ENCODE data around the gene XRCC4. TPM values are rescaled to one million over a fixed set of nuclear protein-coding genes. Genes with fewer than 3 reads are reported as not detected.
"Not testable (repeated sequence)": the region's sequence is repeated elsewhere in the genome, so short reads cannot be mapped to it uniquely, and the experiment has no call there.

The XRCC4 gene
- total and polyA plus RNA-seq, 12 donors: 2.4 to 15.8 (median 6.3) TPM

GRCh38 chr5:83058726-83059125 lies 18.6 kb upstream of the XRCC4 start:
- peaks cover 0 to 10% of the 10 kb centered on the region in 2 donors for H3K4me1 ChIP-seq (replicated peaks in 1 of 2)
- TF ChIP-seq POLR2A (IDR thresholded peaks at IDR 0.05) (no peak), CTCF (IDR thresholded peaks at IDR 0.05) (no peak)
- intact Hi-C loops (cut with DNase I): no loop called here
- H3K9me3 ChIP-seq (replicated peaks in 1 of 3): no peaks in the 10 kb centered on the region
- H3K36me3 ChIP-seq (replicated peaks in 1 of 2): no peaks in the 10 kb centered on the region
- DNase-seq: no peak
- H3K27ac ChIP-seq: no peak overlapping the region
- H3K4me3 ChIP-seq: no peak overlapping the region
- no peaks in the 10 kb centered on the region for H3K27me3 ChIP-seq

GRCh38 chr5:83059341-83059740 lies 18.0 kb upstream of the XRCC4 start:
- H3K36me3 ChIP-seq (replicated peaks in 1 of 2): no peaks in the 10 kb centered on the region
- no peak for DNase-seq
- whole genome bisulfite sequencing, 4 donors: 69 to 85% (median 78%) methylated on average over 2 of the region's 2 CpGs
- H3K27me3 ChIP-seq: no peaks in the 10 kb centered on the region
- H3K4me1 ChIP-seq (replicated peaks in 1 of 2): peaks cover 0 to 10% of the 10 kb centered on the region in 2 donors
- no peak for TF ChIP-seq CTCF (IDR thresholded peaks at IDR 0.05)
- no peak for TF ChIP-seq POLR2A (IDR thresholded peaks at IDR 0.05)
- intact Hi-C loops (cut with DNase I): no loop called here
- no peak overlapping the region for H3K27ac ChIP-seq
- no peaks in the 10 kb centered on the region for H3K9me3 ChIP-seq (replicated peaks in 1 of 3)
- H3K4me3 ChIP-seq: no peak overlapping the region

- H3K9me3 ChIP-seq (replicated peaks in 1 of 3): no peaks in the 10 kb centered on the region
- no peaks in the 10 kb centered on the region for H3K36me3 ChIP-seq (replicated peaks in 1 of 2)
- intact Hi-C loops (cut with DNase I): no loop called here
- DNase-seq: no peak
- H3K27me3 ChIP-seq: no peaks in the 10 kb centered on the region
- 89 to 98% (median 91%) methylated on average over 3 of the region's 3 CpGs for WGBS, 4 donors
- no peak overlapping the region for H3K27ac ChIP-seq
- H3K4me3 ChIP-seq: no peak overlapping the region
- H3K4me1 ChIP-seq (replicated peaks in 1 of 2): peaks cover 9 to 49% of the 10 kb centered on the region in 2 donors
- TF ChIP-seq POLR2A (IDR thresholded peaks at IDR 0.05) (no peak), CTCF (IDR thresholded peaks at IDR 0.05) (no peak)
Measured at GRCh38 chr5:83066548-83067110, 10.7 kb upstream of the XRCC4 start.

GRCh38 chr5:83067377-83067776 lies 10.0 kb upstream of the XRCC4 start:
- H3K36me3 ChIP-seq (replicated peaks in 1 of 2); H3K9me3 ChIP-seq (replicated peaks in 1 of 3); H3K27ac ChIP-seq; DNase-seq; H3K4me3 ChIP-seq; intact Hi-C loops (cut with DNase I); H3K27me3 ChIP-seq: not testable (repeated sequence)
- WGBS, 4 donors: 96 to 99% (median 98%) methylated on average over 4 of the region's 4 CpGs
- peaks cover 17 to 57% of the 10 kb centered on the region in 2 donors for H3K4me1 ChIP-seq (replicated peaks in 1 of 2)

GRCh38 chr5:83069096-83069799 lies 8.1 kb upstream of the XRCC4 start:
- WGBS, 4 donors: 82 to 91% (median 85%) methylated on average over 2 of the region's 2 CpGs
- Histone ChIP-seq H3K36me3 (replicated peaks in 1 of 2) (no peaks in the 10 kb centered on the region), H3K4me3 (no peak overlapping the region), H3K4me1 (replicated peaks in 1 of 2) (peaks cover 22 to 73% of the 10 kb centered on the region in 2 donors), H3K27ac (no peak overlapping the region), H3K27me3 (no peaks in the 10 kb centered on the region), H3K9me3 (replicated peaks in 1 of 3) (no peaks in the 10 kb centered on the region)
- DNase-seq: no peak
- no peak for TF ChIP-seq CTCF (IDR thresholded peaks at IDR 0.05)
- TF ChIP-seq POLR2A (IDR thresholded peaks at IDR 0.05): no peak
- intact Hi-C loops (cut with DNase I): no loop called here

Data from adrenal gland (tissue), 12 donors.